Measurements from ENCODE around the gene RFTN1. TPM values are rescaled to one million over a fixed set of nuclear protein-coding genes. Genes with fewer than 3 reads are reported as not detected.

The RFTN1 gene
- total RNA-seq, 4 donors from 2014 or later = 10.3 to 26.9 (median 22.3) TPM

DNA sequence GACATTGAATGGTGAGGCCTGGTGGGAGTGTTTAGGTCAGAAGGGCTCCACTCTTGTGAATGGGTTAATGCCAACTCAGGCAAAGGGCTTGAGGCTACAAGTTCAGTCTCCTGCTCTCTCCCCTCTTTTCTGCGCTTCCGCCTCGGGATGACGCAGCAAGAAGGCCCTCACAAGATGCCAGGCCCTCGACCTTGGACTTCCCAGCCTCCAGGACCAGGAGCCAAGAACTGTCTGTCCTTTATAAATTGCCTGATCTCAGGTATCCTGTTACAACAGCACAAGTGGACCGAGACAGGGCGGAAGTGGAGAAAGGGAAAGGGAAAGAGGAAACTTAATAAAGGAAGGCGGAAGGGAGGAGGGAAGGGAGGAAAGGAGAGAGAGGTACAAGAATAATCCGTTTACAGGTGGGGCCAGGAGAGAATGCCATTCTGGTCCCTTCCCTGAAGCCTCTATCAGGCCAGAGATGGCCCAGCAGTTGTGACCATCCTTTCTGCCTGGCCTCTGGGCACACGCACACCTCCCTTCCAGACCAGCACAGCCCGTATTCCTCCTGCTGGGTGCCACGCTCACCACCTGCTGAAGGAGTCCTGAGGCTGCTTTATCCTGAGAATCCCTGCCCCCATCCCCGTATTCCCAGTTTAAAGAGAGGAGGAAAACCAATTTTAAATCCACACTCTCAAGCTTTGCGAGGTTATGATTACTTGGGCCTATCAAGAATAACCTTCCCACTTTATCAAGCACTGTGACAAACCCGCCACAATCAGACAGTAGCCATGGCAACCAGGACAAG, 184.3 kb downstream of the RFTN1 start:
- H3K4me3 ChIP-seq = no peak overlapping the region
- H3K27ac ChIP-seq = no peak overlapping the region
- DNase-seq (ENCODE audit: low spot score in 2 of 2) = no peak
- H3K4me1 ChIP-seq = no peaks in the 10 kb centered on the region
- TF ChIP-seq EP300 (IDR thresholded peaks at IDR 0.05) (no peak), POLR2AphosphoS5 (IDR thresholded peaks at IDR 0.05) (no peak), POLR2A (IDR thresholded peaks at IDR 0.05) (no peak)
- TF ChIP-seq, protein P1, sequence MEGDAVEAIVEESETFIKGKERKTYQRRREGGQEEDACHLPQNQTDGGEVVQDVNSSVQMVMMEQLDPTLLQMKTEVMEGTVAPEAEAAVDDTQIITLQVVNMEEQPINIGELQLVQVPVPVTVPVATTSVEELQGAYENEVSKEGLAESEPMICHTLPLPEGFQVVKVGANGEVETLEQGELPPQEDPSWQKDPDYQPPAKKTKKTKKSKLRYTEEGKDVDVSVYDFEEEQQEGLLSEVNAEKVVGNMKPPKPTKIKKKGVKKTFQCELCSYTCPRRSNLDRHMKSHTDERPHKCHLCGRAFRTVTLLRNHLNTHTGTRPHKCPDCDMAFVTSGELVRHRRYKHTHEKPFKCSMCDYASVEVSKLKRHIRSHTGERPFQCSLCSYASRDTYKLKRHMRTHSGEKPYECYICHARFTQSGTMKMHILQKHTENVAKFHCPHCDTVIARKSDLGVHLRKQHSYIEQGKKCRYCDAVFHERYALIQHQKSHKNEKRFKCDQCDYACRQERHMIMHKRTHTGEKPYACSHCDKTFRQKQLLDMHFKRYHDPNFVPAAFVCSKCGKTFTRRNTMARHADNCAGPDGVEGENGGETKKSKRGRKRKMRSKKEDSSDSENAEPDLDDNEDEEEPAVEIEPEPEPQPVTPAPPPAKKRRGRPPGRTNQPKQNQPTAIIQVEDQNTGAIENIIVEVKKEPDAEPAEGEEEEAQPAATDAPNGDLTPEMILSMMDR (IDR thresholded peaks at IDR 0.05) = no peak
- H3K9me3 ChIP-seq = no peaks in the 10 kb centered on the region
- H3K27me3 ChIP-seq = no peaks in the 10 kb centered on the region
- WGBS = 91% methylated on average over 15 of the region's 15 CpGs
- H3K36me3 ChIP-seq = peaks cover 16% of the 10 kb centered on the region

DNA sequence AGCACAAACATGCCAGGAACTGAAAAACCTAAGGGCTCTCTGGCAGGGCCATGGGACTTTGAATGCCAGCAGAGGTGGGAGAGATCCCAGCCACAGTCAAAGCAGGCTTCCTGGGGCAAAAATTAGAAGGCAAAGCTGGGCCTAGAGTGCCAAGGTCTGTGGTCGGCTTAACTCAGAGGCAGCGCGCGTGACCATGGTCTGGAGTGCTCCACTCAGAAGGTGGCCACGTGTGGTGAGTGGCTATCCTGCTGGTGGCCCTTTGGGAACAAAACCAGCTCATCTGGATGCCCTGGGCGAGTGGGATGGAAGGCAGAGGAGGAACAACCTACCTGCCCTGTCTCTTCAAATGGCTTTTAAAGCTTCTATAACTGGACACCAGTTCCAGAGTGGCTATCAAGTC, 185.4 kb downstream of the RFTN1 start:
- DNase-seq (ENCODE audit: low spot score in 2 of 2) = no peak
- TF ChIP-seq POLR2AphosphoS5 (IDR thresholded peaks at IDR 0.05) (no peak), POLR2A (IDR thresholded peaks at IDR 0.05) (no peak), EP300 (IDR thresholded peaks at IDR 0.05) (no peak)
- TF ChIP-seq, protein P1 (IDR thresholded peaks at IDR 0.05) = no peak
- Histone ChIP-seq H3K4me3 (no peak overlapping the region), H3K27ac (no peak overlapping the region), H3K36me3 (peaks cover 24% of the 10 kb centered on the region), H3K27me3 (no peaks in the 10 kb centered on the region), H3K9me3 (no peaks in the 10 kb centered on the region), H3K4me1 (no peaks in the 10 kb centered on the region)
- 97% methylated on average over 6 of the region's 6 CpGs for WGBS

DNA sequence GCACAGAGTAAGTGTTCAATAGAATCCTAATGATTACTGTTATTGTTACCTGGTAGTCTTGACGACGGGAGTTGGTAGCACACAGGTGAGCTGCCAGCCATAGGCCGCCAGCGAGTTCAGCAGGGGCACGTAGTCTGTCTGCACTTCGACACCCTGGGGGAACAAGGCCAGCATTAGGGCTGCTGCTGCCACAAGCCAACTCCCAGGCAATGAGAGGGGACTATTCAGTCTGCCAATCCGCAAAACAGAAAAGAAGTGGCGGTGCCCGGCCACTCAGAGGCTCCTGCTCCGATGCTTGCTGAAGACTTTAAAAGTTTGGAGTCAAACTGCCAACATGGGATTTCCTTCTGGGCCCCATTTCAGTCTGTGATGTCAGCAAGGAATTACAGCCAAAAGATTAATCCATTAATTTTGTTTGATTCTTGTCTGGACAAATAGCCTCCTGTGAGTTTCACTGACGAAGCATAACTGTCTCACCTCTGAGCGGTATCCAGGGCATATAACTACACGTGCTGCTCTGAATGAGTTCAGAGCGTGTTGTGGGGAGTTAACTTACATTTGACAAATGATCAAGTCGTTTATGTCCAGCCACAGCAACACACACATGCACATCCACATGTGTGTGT, 186.7 kb downstream of the RFTN1 start:
- H3K27ac ChIP-seq = no peak overlapping the region
- H3K4me3 ChIP-seq = no peak overlapping the region
- H3K4me1 ChIP-seq = no peaks in the 10 kb centered on the region
- TF ChIP-seq EP300 (IDR thresholded peaks at IDR 0.05) (no peak), POLR2AphosphoS5 (IDR thresholded peaks at IDR 0.05) (no peak), POLR2A (IDR thresholded peaks at IDR 0.05) (no peak)
- TF ChIP-seq, protein P1 (IDR thresholded peaks at IDR 0.05) = no peak
- no peaks in the 10 kb centered on the region for H3K9me3 ChIP-seq
- WGBS = 73% methylated on average over 15 of the region's 15 CpGs
- peaks cover 37% of the 10 kb centered on the region for H3K36me3 ChIP-seq
- DNase-seq (ENCODE audit: low spot score in 2 of 2) = no peak
- no peaks in the 10 kb centered on the region for H3K27me3 ChIP-seq

DNA sequence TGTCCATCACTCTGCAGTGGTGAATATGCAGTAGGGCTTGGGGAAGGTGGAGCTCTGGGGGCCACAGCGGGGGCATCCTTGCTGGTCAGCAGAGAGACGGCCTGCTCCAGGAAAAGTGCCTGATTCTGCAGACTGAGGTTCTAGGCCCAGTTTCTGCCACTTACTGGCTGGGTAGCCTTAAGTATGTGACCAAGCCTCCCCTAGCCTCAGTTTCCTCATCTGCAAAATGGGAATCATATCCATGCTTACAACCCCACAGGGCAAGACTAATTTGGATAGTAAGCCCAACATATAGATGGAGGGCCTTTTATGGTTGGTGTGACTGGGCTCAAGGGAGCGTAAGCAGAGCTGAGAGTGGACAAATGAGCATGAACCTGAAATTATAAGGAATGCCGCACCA, 187.6 kb downstream of the RFTN1 start:
- TF ChIP-seq POLR2A (IDR thresholded peaks at IDR 0.05) = no peak
- no peak for TF ChIP-seq EP300 (IDR thresholded peaks at IDR 0.05)
- no peak for TF ChIP-seq POLR2AphosphoS5 (IDR thresholded peaks at IDR 0.05)
- TF ChIP-seq, protein P1 (IDR thresholded peaks at IDR 0.05) = no peak
- H3K27me3 ChIP-seq = no peaks in the 10 kb centered on the region
- no peaks in the 10 kb centered on the region for H3K9me3 ChIP-seq
- no peaks in the 10 kb centered on the region for H3K4me1 ChIP-seq
- H3K4me3 ChIP-seq = no peak overlapping the region
- H3K36me3 ChIP-seq = peaks cover 46% of the 10 kb centered on the region
- DNase-seq (ENCODE audit: low spot score in 2 of 2) = no peak
- 93% methylated on average over 4 of the region's 4 CpGs for WGBS
- H3K27ac ChIP-seq = no peak overlapping the region

DNA sequence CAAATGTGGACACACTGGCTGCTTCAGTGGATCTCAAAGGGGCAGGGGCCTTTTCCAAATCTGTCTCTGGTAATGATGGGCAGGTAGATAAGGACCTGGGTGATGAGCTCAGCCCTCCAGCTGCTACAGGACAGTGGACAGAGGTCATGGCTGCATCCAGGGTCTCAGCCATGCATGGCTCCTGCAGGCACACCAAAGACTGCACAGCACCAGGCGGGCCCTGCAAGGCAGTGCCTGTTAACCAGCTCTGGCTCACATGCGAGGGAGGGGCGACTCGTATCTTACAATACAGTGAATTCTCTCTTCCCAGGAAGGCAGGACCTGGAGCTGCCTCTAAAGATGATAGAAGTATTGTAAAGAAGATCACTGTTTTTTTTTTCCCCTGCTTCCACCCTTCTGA, 189.8 kb downstream of the RFTN1 start:
- Histone ChIP-seq H3K4me1 (no peaks in the 10 kb centered on the region), H3K27ac (no peak overlapping the region), H3K36me3 (peaks cover 50% of the 10 kb centered on the region), H3K4me3 (no peak overlapping the region), H3K27me3 (no peaks in the 10 kb centered on the region), H3K9me3 (no peaks in the 10 kb centered on the region)
- TF ChIP-seq POLR2A (IDR thresholded peaks at IDR 0.05) (no peak), POLR2AphosphoS5 (IDR thresholded peaks at IDR 0.05) (no peak), EP300 (IDR thresholded peaks at IDR 0.05) (no peak)
- TF ChIP-seq, protein P1 (IDR thresholded peaks at IDR 0.05) = no peak
- 95% methylated on average over 4 of the region's 4 CpGs for WGBS
- DNase-seq (ENCODE audit: low spot score in 2 of 2) = no peak

All from suprapubic skin (tissue), 4 donors.